Stimulated activated naive B cell treated with anti-CD40 and anti-IgM and Interleukin-4, amounts not matched to agents 10 μg/mL and 1 μg/mL and 100 μg/mL, for 72 hours (primary cell): ENCODE results near the gene RBMS3.
"Not testable (repeated sequence)": the region's sequence is repeated elsewhere in the genome, so short reads cannot be mapped to it uniquely, and the experiment has no call there.

Source experiments
- ATAC-seq, 2 donors: fragments of 150-1000 bp; cut with Tn5 transposase; replicated peaks; 2 replicates each; pipeline ENCODE4 v1.10.0; 2021; ENCODE audit warnings: moderate library complexity in 1 of 2
- DNase-seq: peaks from one replicate; pipeline ENCODE4 v3.0.0; 2021
- H3K27ac Mint-ChIP-seq: one replicate; pipeline ENCODE4 v1.8.0; 2022; ENCODE audit warnings: mild to moderate bottlenecking, mixed read lengths
- H3K27me3 Mint-ChIP-seq, 2 donors: one replicate each; pipeline ENCODE4 v1.8.0; 2022; ENCODE audit warnings: mixed read lengths in 2 of 2
- H3K36me3 Mint-ChIP-seq, 2 donors: one replicate each; pipeline ENCODE4 v1.8.0; 2022; ENCODE audit warnings: mixed read lengths in 2 of 2, mild to moderate bottlenecking in 1 of 2
- H3K4me1 Mint-ChIP-seq, 2 donors: one replicate each; pipeline ENCODE4 v1.8.0; 2022; ENCODE audit warnings: mixed read lengths in 2 of 2, mild to moderate bottlenecking in 1 of 2
- H3K4me3 Mint-ChIP-seq, 2 donors: one replicate each; pipeline ENCODE4 v1.8.0; 2022; ENCODE audit warnings: mild to moderate bottlenecking in 2 of 2, mixed read lengths in 2 of 2, moderate library complexity in 1 of 2
- H3K9me3 Mint-ChIP-seq, 2 donors: one replicate each; pipeline ENCODE4 v1.8.0; 2022; ENCODE audit warnings: mixed read lengths in 2 of 2, mild to moderate bottlenecking in 1 of 2

Gene RBMS3

GRCh38 chr3:29637068-29637467 is 356.2 kb downstream of the RBMS3 start:
- no peak overlapping the region for H3K27ac Mint-ChIP-seq
- DNase-seq (no peak), ATAC-seq (peak in 1 of 2 donors; percentile 59)
- peaks cover 4 to 6% of the 10 kb centered on the region in 2 donors for H3K9me3 Mint-ChIP-seq
- H3K4me1 Mint-ChIP-seq: no peaks in the 10 kb centered on the region
- H3K27me3 Mint-ChIP-seq: peaks cover 0 to 4% of the 10 kb centered on the region in 2 donors
- H3K4me3 Mint-ChIP-seq: no peak overlapping the region
- H3K36me3 Mint-ChIP-seq: no peaks in the 10 kb centered on the region

- peaks cover 4 to 6% of the 10 kb centered on the region in 2 donors for H3K9me3 Mint-ChIP-seq
- H3K4me1 Mint-ChIP-seq: no peaks in the 10 kb centered on the region
- peaks cover 0 to 4% of the 10 kb centered on the region in 2 donors for H3K27me3 Mint-ChIP-seq
- DNase-seq: no peak
- H3K4me3 Mint-ChIP-seq: no peak overlapping the region
- H3K36me3 Mint-ChIP-seq: no peaks in the 10 kb centered on the region
- ATAC-seq: no peak
- H3K27ac Mint-ChIP-seq: no peak overlapping the region
Observed at GRCh38 chr3:29639578-29640290, 358.9 kb downstream of the RBMS3 start.

- Mint-ChIP-seq H3K4me3 (no peak overlapping the region), H3K9me3 (peaks cover 0 to 2% of the 10 kb centered on the region in 2 donors)
- no peak for DNase-seq
Observed at GRCh38 chr3:29642393-29643033, 361.6 kb downstream of the RBMS3 start.

GRCh38 chr3:29643034-29643425 is 362.2 kb downstream of the RBMS3 start:
- no peak overlapping the region for H3K4me3 Mint-ChIP-seq
- H3K27ac Mint-ChIP-seq: no peak overlapping the region
- H3K27me3 Mint-ChIP-seq: no peaks in the 10 kb centered on the region
- no peak for DNase-seq
- H3K36me3 Mint-ChIP-seq: no peaks in the 10 kb centered on the region
- no peaks in the 10 kb centered on the region for H3K4me1 Mint-ChIP-seq
- no peaks in the 10 kb centered on the region for H3K9me3 Mint-ChIP-seq
- ATAC-seq: no peak

More at GRCh38 chr3:29642393-29643033, 361.6 kb downstream of the RBMS3 start:
- H3K27me3 Mint-ChIP-seq: no peaks in the 10 kb centered on the region
- no peaks in the 10 kb centered on the region for H3K36me3 Mint-ChIP-seq
- H3K27ac Mint-ChIP-seq: no peak overlapping the region
- no peaks in the 10 kb centered on the region for H3K4me1 Mint-ChIP-seq
- no peak for ATAC-seq

GRCh38 chr3:29644261-29644660 is 363.4 kb downstream of the RBMS3 start:
- ATAC-seq: no peak
- H3K4me1 Mint-ChIP-seq: no peaks in the 10 kb centered on the region

GRCh38 chr3:29644956-29645636 is 364.2 kb downstream of the RBMS3 start:
- no peaks in the 10 kb centered on the region for H3K36me3 Mint-ChIP-seq
- peaks cover 3 to 6% of the 10 kb centered on the region in 2 donors for H3K4me1 Mint-ChIP-seq
- no peak for ATAC-seq
- no peaks in the 10 kb centered on the region for H3K27me3 Mint-ChIP-seq
- DNase-seq: no peak
- no peaks in the 10 kb centered on the region for H3K9me3 Mint-ChIP-seq
- H3K4me3 Mint-ChIP-seq: no peak overlapping the region
- H3K27ac Mint-ChIP-seq: no peak overlapping the region

More at GRCh38 chr3:29644261-29644660, 363.4 kb downstream of the RBMS3 start:
- no peak for DNase-seq
- H3K27ac Mint-ChIP-seq: no peak overlapping the region
- H3K36me3 Mint-ChIP-seq: no peaks in the 10 kb centered on the region
- H3K27me3 Mint-ChIP-seq: no peaks in the 10 kb centered on the region
- H3K9me3 Mint-ChIP-seq: no peaks in the 10 kb centered on the region
- no peak overlapping the region for H3K4me3 Mint-ChIP-seq

GRCh38 chr3:29646043-29646442 is 365.2 kb downstream of the RBMS3 start:
- Mint-ChIP-seq H3K4me3 (no peak overlapping the region), H3K27ac (no peak overlapping the region), H3K9me3 (no peaks in the 10 kb centered on the region), H3K27me3 (no peaks in the 10 kb centered on the region), H3K4me1 (peaks cover 3 to 10% of the 10 kb centered on the region in 2 donors), H3K36me3 (no peaks in the 10 kb centered on the region)
- DNase-seq: no peak
- no peak for ATAC-seq

- ATAC-seq: peak; percentile 58 to 72
- no peak overlapping the region for H3K27ac Mint-ChIP-seq
- no peaks in the 10 kb centered on the region for H3K36me3 Mint-ChIP-seq
- DNase-seq: no peak
- no peaks in the 10 kb centered on the region for H3K27me3 Mint-ChIP-seq
- peaks cover 3 to 10% of the 10 kb centered on the region in 2 donors for H3K4me1 Mint-ChIP-seq
- H3K4me3 Mint-ChIP-seq: no peak overlapping the region
- H3K9me3 Mint-ChIP-seq: no peaks in the 10 kb centered on the region
Observed at GRCh38 chr3:29649815-29650547, 369.1 kb downstream of the RBMS3 start.

- no peak for ATAC-seq
- no peak for DNase-seq
- Mint-ChIP-seq H3K4me1 (peaks cover 3 to 10% of the 10 kb centered on the region in 2 donors), H3K27ac (no peak overlapping the region), H3K9me3 (no peaks in the 10 kb centered on the region), H3K27me3 (no peaks in the 10 kb centered on the region), H3K36me3 (no peaks in the 10 kb centered on the region), H3K4me3 (no peak overlapping the region)
Observed at GRCh38 chr3:29653680-29654079, 372.8 kb downstream of the RBMS3 start.

- H3K27ac Mint-ChIP-seq: no peak overlapping the region
Observed at GRCh38 chr3:29655015-29655747, 374.3 kb downstream of the RBMS3 start.

GRCh38 chr3:29665688-29666087 is 384.8 kb downstream of the RBMS3 start:
- Mint-ChIP-seq H3K4me1 (no peaks in the 10 kb centered on the region), H3K9me3 (peaks cover 0 to 1% of the 10 kb centered on the region in 2 donors), H3K36me3 (no peaks in the 10 kb centered on the region), H3K27me3 (no peaks in the 10 kb centered on the region), H3K4me3 (no peak overlapping the region), H3K27ac (no peak overlapping the region)
- ATAC-seq (no peak), DNase-seq (no peak)

More at GRCh38 chr3:29655015-29655747, 374.3 kb downstream of the RBMS3 start:
- H3K4me3 Mint-ChIP-seq: no peak overlapping the region
- DNase-seq (no peak), ATAC-seq (no peak)
- peaks cover 0 to under 1% of the 10 kb centered on the region in 2 donors for H3K9me3 Mint-ChIP-seq
- H3K4me1 Mint-ChIP-seq: peaks cover 0 to 3% of the 10 kb centered on the region in 2 donors
- no peaks in the 10 kb centered on the region for H3K27me3 Mint-ChIP-seq
- no peaks in the 10 kb centered on the region for H3K36me3 Mint-ChIP-seq

GRCh38 chr3:29668233-29668632 is 387.4 kb downstream of the RBMS3 start:
- H3K4me3 Mint-ChIP-seq: no peak overlapping the region
- no peaks in the 10 kb centered on the region for H3K4me1 Mint-ChIP-seq
- no peaks in the 10 kb centered on the region for H3K27me3 Mint-ChIP-seq
- no peak overlapping the region for H3K27ac Mint-ChIP-seq
- peaks cover 0 to 6% of the 10 kb centered on the region in 2 donors for H3K9me3 Mint-ChIP-seq
- no peaks in the 10 kb centered on the region for H3K36me3 Mint-ChIP-seq
- DNase-seq (no peak), ATAC-seq (no peak)

- peaks cover 0 to 6% of the 10 kb centered on the region in 2 donors for H3K9me3 Mint-ChIP-seq
- DNase-seq: no peak
- H3K4me3 Mint-ChIP-seq: no peak overlapping the region
- no peak overlapping the region for H3K27ac Mint-ChIP-seq
- no peaks in the 10 kb centered on the region for H3K4me1 Mint-ChIP-seq
- no peak for ATAC-seq
- H3K36me3 Mint-ChIP-seq: no peaks in the 10 kb centered on the region
- no peaks in the 10 kb centered on the region for H3K27me3 Mint-ChIP-seq
Observed at GRCh38 chr3:29668728-29669127, 387.9 kb downstream of the RBMS3 start.

GRCh38 chr3:29670476-29670875 is 389.6 kb downstream of the RBMS3 start:
- peaks cover 9 to 12% of the 10 kb centered on the region in 2 donors for H3K9me3 Mint-ChIP-seq
- not testable (repeated sequence) for H3K4me1 Mint-ChIP-seq, H3K4me3 Mint-ChIP-seq, H3K27ac Mint-ChIP-seq, ATAC-seq, H3K27me3 Mint-ChIP-seq, H3K36me3 Mint-ChIP-seq, DNase-seq
